Gastroesophageal sphincter (tissue), 4 donors: ENCODE results near the gene UBE2J2. TPM values are rescaled to one million over a fixed set of nuclear protein-coding genes. Genes with fewer than 3 reads are reported as not detected.

Source experiments
- ATAC-seq: fragments of 150-250 bp; one replicate; pipeline ENCODE4 v1.9.1; 2016; ENCODE audit warnings: mild to moderate bottlenecking, moderate library complexity
- H3K27ac ChIP-seq, 4 donors: fragments of 200-600 bp; sonication (generic) in 3 of 4; 1 replicate in 3 of 4; 2 replicates in 1 of 4; pipeline ENCODE4 v1.5.1; 2016 to 2019
- H3K27me3 ChIP-seq: fragments of 200-600 bp; sonication (generic); one replicate; pipeline ENCODE4 v1.5.1; 2019
- H3K36me3 ChIP-seq, 2 donors: fragments of 200-600 bp; sonication (generic); one replicate each; pipeline ENCODE4 v1.5.1; 2019; ENCODE audit warnings: control low read depth in 1 of 2
- H3K4me1 ChIP-seq, 3 donors: fragments of 200-600 bp; sonication (generic); 1 replicate in 2 of 3; 2 replicates in 1 of 3; pipeline ENCODE4 v1.5.1; 2016 to 2019; ENCODE audit warnings: control low read depth in 2 of 3
- H3K4me3 ChIP-seq, 2 donors: fragments of 200-600 bp; sonication (generic); one replicate each; pipeline ENCODE4 v1.5.1; 2019; ENCODE audit warnings: mild to moderate bottlenecking in 1 of 2, moderate library complexity in 1 of 2
- H3K9me3 ChIP-seq, 3 donors: fragments of 200-600 bp; sonication (generic); one replicate each; pipeline ENCODE4 v1.5.1; 2017 to 2019; ENCODE audit warnings: control low read depth in 2 of 3
- CTCF ChIP-seq, 4 experiments: fragments of 200-600 bp in 2 of 4; fragments of 450-650 bp in 2 of 4; sonication (generic) in 1 of 4; IDR thresholded peaks; one replicate each; pipeline ENCODE4 v1.5.1; 2017 to 2019; ENCODE audit warnings: antibody characterized with exemption in 4 of 4, mild to moderate bottlenecking in 2 of 4, moderate library complexity in 2 of 4
- EP300 ChIP-seq: sonication (generic); formaldehyde crosslinking; IDR thresholded peaks from one replicate; pipeline ENCODE4 v1.6.1; 2017; ENCODE audit warnings: antibody characterized with exemption, mild to moderate bottlenecking
- POLR2A ChIP-seq, 2 donors: fragments of 450-650 bp; IDR thresholded peaks; one replicate each; pipeline ENCODE4 v1.6.1; 2017; ENCODE audit warnings: antibody characterized with exemption in 2 of 2, mild to moderate bottlenecking in 2 of 2, moderate library complexity in 1 of 2
- POLR2AphosphoS5 ChIP-seq: sonication (generic); formaldehyde crosslinking; IDR thresholded peaks from one replicate; pipeline ENCODE4 v1.6.1; 2017; ENCODE audit warnings: antibody characterized with exemption
- WGBS, 2 donors: methylation state at CpG; one replicate each; pipeline ENCODE4 v1.1.5; 2018; ENCODE audit warnings: low coverage in 1 of 2; 5-methylcytosine and 5-hydroxymethylcytosine counted together
- total RNA-seq, 4 donors: library from RNA; depleted of rRNA; stranded (reverse); fragments of >200 nt; gene quantifications; one replicate each; pipeline ENCODE4 v1.1.0, GENCODE V29; 2016

UBE2J2 gene
- total RNA-seq, 4 donors from 2014 or later: 28.1 to 47.0 (median 37.9) TPM

GRCh38 chr1:1298861-1299685 is 25.4 kb upstream of the UBE2J2 start:
- no peak for ATAC-seq
- no peak for TF ChIP-seq POLR2A (IDR thresholded peaks at IDR 0.05)
- TF ChIP-seq CTCF (IDR thresholded peaks at IDR 0.05): no peak
- TF ChIP-seq POLR2AphosphoS5: no peak
- TF ChIP-seq EP300: no peak
- Histone ChIP-seq H3K36me3 (peaks cover 0 to 62% of the 10 kb centered on the region in 2 donors), H3K27ac (no peak overlapping the region), H3K27me3 (no peaks in the 10 kb centered on the region), H3K4me3 (no peak overlapping the region), H3K4me1 (peaks cover 0 to 13% (median 7%) of the 10 kb centered on the region in 3 donors), H3K9me3 (no peaks in the 10 kb centered on the region)
- WGBS, 2 donors: no CpG with 5 or more reads among the region's 30 CpGs

- peaks cover 0 to 73% of the 10 kb centered on the region in 2 donors for H3K36me3 ChIP-seq
- H3K4me3 ChIP-seq: no peak overlapping the region
- H3K4me1 ChIP-seq: peaks cover 0 to 1% (median 0%) of the 10 kb centered on the region in 3 donors
- no peak for TF ChIP-seq EP300
- TF ChIP-seq POLR2AphosphoS5: no peak
- no peak for TF ChIP-seq POLR2A (IDR thresholded peaks at IDR 0.05)
- TF ChIP-seq CTCF (IDR thresholded peaks at IDR 0.05): no peak
- H3K27ac ChIP-seq: no peak overlapping the region
- 100% methylated on average over 2 of the region's 31 CpGs; no CpG with 5 or more reads in 1 of the 2 donors for WGBS, 2 donors
- H3K27me3 ChIP-seq: no peaks in the 10 kb centered on the region
- no peaks in the 10 kb centered on the region for H3K9me3 ChIP-seq
- no peak for ATAC-seq
These were observed 24.3 kb upstream of the UBE2J2 start for GRCh38 chr1:1297802-1298424.

- no peaks in the 10 kb centered on the region for H3K9me3 ChIP-seq
- ATAC-seq: no peak
- 87 to 95% methylated on average over 4 to 17 of the region's 62 CpGs for WGBS, 2 donors
- TF ChIP-seq POLR2A (IDR thresholded peaks at IDR 0.05): no peak
- no peaks in the 10 kb centered on the region for H3K27me3 ChIP-seq
- no peak overlapping the region for H3K4me3 ChIP-seq
- H3K27ac ChIP-seq: no peak overlapping the region
- peaks cover 0 to 77% of the 10 kb centered on the region in 2 donors for H3K36me3 ChIP-seq
- H3K4me1 ChIP-seq: peaks cover 0 to 8% (median 0%) of the 10 kb centered on the region in 3 donors
These were observed 22.7 kb upstream of the UBE2J2 start for GRCh38 chr1:1296070-1297061.

- H3K9me3 ChIP-seq: no peaks in the 10 kb centered on the region
- ATAC-seq: no peak
- H3K4me1 ChIP-seq: peaks cover 0 to 14% (median 0%) of the 10 kb centered on the region in 3 donors
- H3K27ac ChIP-seq: no peak overlapping the region
- TF ChIP-seq EP300 (no peak), POLR2AphosphoS5 (no peak), POLR2A (IDR thresholded peaks at IDR 0.05) (no peak), CTCF (IDR thresholded peaks at IDR 0.05) (no peak)
- H3K27me3 ChIP-seq: no peaks in the 10 kb centered on the region
- 100% methylated on average over 1 of the region's 35 CpGs; no CpG with 5 or more reads in 1 of the 2 donors for WGBS, 2 donors
- no peak overlapping the region for H3K4me3 ChIP-seq
- H3K36me3 ChIP-seq: peaks cover 0 to 74% of the 10 kb centered on the region in 2 donors
These were observed 21.7 kb upstream of the UBE2J2 start for GRCh38 chr1:1295154-1295923.
